Vagina (tissue), 2 donors: ENCODE data around the gene GLYAT. TPM values are rescaled to one million over a fixed set of nuclear protein-coding genes. Genes with fewer than 3 reads are reported as not detected.

Source experiments
- DNase-seq, 2 donors: peaks; one replicate each; pipeline ENCODE4 v3.0.0-alpha.2; 2017; ENCODE audit errors: extremely low spot score in 2 of 2
- H3K27ac ChIP-seq: fragments of 200-600 bp; sonication (generic); one replicate; pipeline ENCODE4 v1.5.1; 2019
- H3K27me3 ChIP-seq: fragments of 200-600 bp; sonication (generic); one replicate; pipeline ENCODE4 v1.5.1; 2019
- H3K36me3 ChIP-seq, 2 donors: fragments of 200-600 bp; sonication (generic); one replicate each; pipeline ENCODE4 v1.5.1; 2017 to 2019
- H3K4me1 ChIP-seq: fragments of 200-600 bp; sonication (generic); one replicate; pipeline ENCODE4 v1.5.1; 2019
- H3K4me3 ChIP-seq, 2 donors: fragments of 200-600 bp; sonication (generic); 1 replicate in 1 of 2; 2 replicates in 1 of 2; pipeline ENCODE4 v1.5.1; 2016 to 2019
- H3K9me3 ChIP-seq: fragments of 200-600 bp; sonication (generic); one replicate; pipeline ENCODE4 v1.5.1; 2019
- POLR2A ChIP-seq, 2 donors: fragments of 450-650 bp; IDR thresholded peaks; one replicate each; pipeline ENCODE4 v1.6.1; 2017; ENCODE audit warnings: antibody characterized with exemption in 2 of 2, mild to moderate bottlenecking in 2 of 2, moderate library complexity in 2 of 2
- POLR2AphosphoS5 ChIP-seq, 2 donors: sonication (generic); formaldehyde crosslinking; IDR thresholded peaks; one replicate each; pipeline ENCODE4 v1.9.0; 2017; ENCODE audit warnings: antibody characterized with exemption in 2 of 2, mild to moderate bottlenecking in 2 of 2, low read depth in 1 of 2; ENCODE audit not compliant: insufficient read depth in 1 of 2
- intact Hi-C: fragments of 100-400 bp; cut with DNase I; formaldehyde crosslinking; loops from one replicate; pipeline ENCODE4 v1.15.1; 2023
- total RNA-seq: library from RNA; depleted of rRNA; stranded (reverse); fragments of >200 nt; gene quantifications from one replicate; pipeline ENCODE4 v1.2.3, GENCODE V29; 2016
- TF ChIP-seq, protein P1 (sequence below), 3 experiments: fragments of 450-650 bp in 2 of 3; fragments of 200-600 bp in 1 of 3; sonication (generic) in 1 of 3; IDR thresholded peaks; one replicate each; pipeline ENCODE4 v1.5.1; 2017 to 2019; ENCODE audit warnings: antibody characterized with exemption in 3 of 3, mild to moderate bottlenecking in 2 of 3, moderate library complexity in 2 of 3

GLYAT gene
- total RNA-seq, 1 donor from 2014 or later: not detected

- intact Hi-C loops: no loop called here
- Histone ChIP-seq H3K4me1 (no peaks in the 10 kb centered on the region), H3K36me3 (no peaks in the 10 kb centered on the region), H3K27me3 (no peaks in the 10 kb centered on the region), H3K9me3 (no peaks in the 10 kb centered on the region), H3K27ac (no peak overlapping the region), H3K4me3 (no peak overlapping the region)
- DNase-seq: no peak
- no peak for TF ChIP-seq POLR2A (IDR thresholded peaks at IDR 0.05)
- TF ChIP-seq POLR2AphosphoS5 (IDR thresholded peaks at IDR 0.05; ENCODE audit: insufficient read depth in 1 of 2, low read depth in 1 of 2): no peak
- TF ChIP-seq, protein P1, sequence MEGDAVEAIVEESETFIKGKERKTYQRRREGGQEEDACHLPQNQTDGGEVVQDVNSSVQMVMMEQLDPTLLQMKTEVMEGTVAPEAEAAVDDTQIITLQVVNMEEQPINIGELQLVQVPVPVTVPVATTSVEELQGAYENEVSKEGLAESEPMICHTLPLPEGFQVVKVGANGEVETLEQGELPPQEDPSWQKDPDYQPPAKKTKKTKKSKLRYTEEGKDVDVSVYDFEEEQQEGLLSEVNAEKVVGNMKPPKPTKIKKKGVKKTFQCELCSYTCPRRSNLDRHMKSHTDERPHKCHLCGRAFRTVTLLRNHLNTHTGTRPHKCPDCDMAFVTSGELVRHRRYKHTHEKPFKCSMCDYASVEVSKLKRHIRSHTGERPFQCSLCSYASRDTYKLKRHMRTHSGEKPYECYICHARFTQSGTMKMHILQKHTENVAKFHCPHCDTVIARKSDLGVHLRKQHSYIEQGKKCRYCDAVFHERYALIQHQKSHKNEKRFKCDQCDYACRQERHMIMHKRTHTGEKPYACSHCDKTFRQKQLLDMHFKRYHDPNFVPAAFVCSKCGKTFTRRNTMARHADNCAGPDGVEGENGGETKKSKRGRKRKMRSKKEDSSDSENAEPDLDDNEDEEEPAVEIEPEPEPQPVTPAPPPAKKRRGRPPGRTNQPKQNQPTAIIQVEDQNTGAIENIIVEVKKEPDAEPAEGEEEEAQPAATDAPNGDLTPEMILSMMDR (IDR thresholded peaks at IDR 0.05): no peak
Observed at GRCh38 chr11:58770627-58771457, 39.1 kb upstream of the GLYAT start.

DNA sequence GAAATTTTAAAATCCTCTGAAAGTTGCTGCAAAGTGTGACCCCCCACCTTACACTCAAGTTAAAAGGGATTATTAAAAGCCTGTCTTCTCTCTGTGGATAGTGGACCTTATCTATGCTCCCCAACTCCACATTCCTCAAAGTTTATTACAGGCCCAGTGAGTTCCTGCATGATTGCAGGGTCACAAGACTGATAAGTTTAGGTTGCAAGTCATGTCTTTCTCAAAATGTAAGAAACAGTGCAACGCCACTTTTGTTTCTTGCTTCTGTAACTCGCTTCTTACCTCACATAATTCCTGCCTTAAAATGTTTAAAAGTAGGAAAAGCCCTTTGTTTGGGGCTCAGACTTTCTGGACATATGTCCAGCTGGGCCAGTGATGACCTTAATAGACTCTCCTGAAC is 38.4 kb upstream of the GLYAT start:
- Histone ChIP-seq H3K27me3 (no peaks in the 10 kb centered on the region), H3K36me3 (no peaks in the 10 kb centered on the region), H3K27ac (no peak overlapping the region), H3K4me3 (no peak overlapping the region), H3K9me3 (no peaks in the 10 kb centered on the region), H3K4me1 (no peaks in the 10 kb centered on the region)
- TF ChIP-seq, protein P1 (IDR thresholded peaks at IDR 0.05): no peak
- TF ChIP-seq POLR2AphosphoS5 (IDR thresholded peaks at IDR 0.05; ENCODE audit: insufficient read depth in 1 of 2, low read depth in 1 of 2): no peak
- TF ChIP-seq POLR2A (IDR thresholded peaks at IDR 0.05): no peak
- intact Hi-C loops: no loop called here
- no peak for DNase-seq

GRCh38 chr11:58769308-58769707 is 37.6 kb upstream of the GLYAT start:
- Histone ChIP-seq H3K9me3 (no peaks in the 10 kb centered on the region), H3K27ac (no peak overlapping the region), H3K27me3 (no peaks in the 10 kb centered on the region), H3K4me3 (no peak overlapping the region), H3K36me3 (no peaks in the 10 kb centered on the region), H3K4me1 (no peaks in the 10 kb centered on the region)
- TF ChIP-seq POLR2A (IDR thresholded peaks at IDR 0.05) (no peak), POLR2AphosphoS5 (IDR thresholded peaks at IDR 0.05; ENCODE audit: insufficient read depth in 1 of 2, low read depth in 1 of 2) (no peak)
- TF ChIP-seq, protein P1 (IDR thresholded peaks at IDR 0.05): no peak
- intact Hi-C loops: no loop called here
- DNase-seq: no peak

DNA sequence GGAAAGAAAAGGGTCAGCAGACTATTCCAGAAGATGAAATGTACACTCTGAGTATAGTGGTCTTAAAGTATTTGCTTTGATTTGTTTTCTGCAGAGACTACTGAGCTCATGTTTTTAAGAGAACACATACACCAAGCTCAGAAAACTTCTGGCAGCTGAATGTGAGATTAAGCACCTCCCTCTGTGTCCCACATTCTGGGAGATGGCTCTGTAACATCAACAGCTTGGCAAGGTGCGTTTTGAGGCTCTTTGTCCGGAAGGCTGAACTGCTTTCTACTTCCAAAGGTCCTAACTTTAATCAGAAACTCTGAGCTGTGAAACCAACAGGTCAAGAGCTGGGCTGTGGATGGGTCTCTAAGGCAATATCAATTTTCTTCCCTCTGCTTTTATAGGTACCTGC is 36.4 kb upstream of the GLYAT start:
- intact Hi-C loops: no loop called here
- TF ChIP-seq, protein P1 (IDR thresholded peaks at IDR 0.05): no peak
- TF ChIP-seq POLR2A (IDR thresholded peaks at IDR 0.05) (no peak), POLR2AphosphoS5 (IDR thresholded peaks at IDR 0.05; ENCODE audit: insufficient read depth in 1 of 2, low read depth in 1 of 2) (no peak)
- no peak overlapping the region for H3K27ac ChIP-seq
- no peaks in the 10 kb centered on the region for H3K27me3 ChIP-seq
- H3K9me3 ChIP-seq: no peaks in the 10 kb centered on the region
- no peak for DNase-seq
- no peaks in the 10 kb centered on the region for H3K4me1 ChIP-seq
- no peaks in the 10 kb centered on the region for H3K36me3 ChIP-seq
- no peak overlapping the region for H3K4me3 ChIP-seq

GRCh38 chr11:58765078-58765477 is 33.3 kb upstream of the GLYAT start:
- TF ChIP-seq POLR2AphosphoS5 (IDR thresholded peaks at IDR 0.05; ENCODE audit: insufficient read depth in 1 of 2, low read depth in 1 of 2): no peak
- TF ChIP-seq, protein P1 (IDR thresholded peaks at IDR 0.05): no peak
- TF ChIP-seq POLR2A (IDR thresholded peaks at IDR 0.05): no peak
- H3K4me1 ChIP-seq: no peaks in the 10 kb centered on the region
- no peaks in the 10 kb centered on the region for H3K9me3 ChIP-seq
- H3K27ac ChIP-seq: no peak overlapping the region
- H3K4me3 ChIP-seq: no peak overlapping the region
- H3K27me3 ChIP-seq: no peaks in the 10 kb centered on the region
- no peaks in the 10 kb centered on the region for H3K36me3 ChIP-seq
- DNase-seq: no peak
- intact Hi-C loops: no loop called here
